Measurements from ENCODE around the gene SGCA.

SGCA gene

GRCh38 chr17:50204431-50204830 lies 38.6 kb downstream of the SGCA start:
- TF ChIP-seq CTCF (IDR thresholded peaks at IDR 0.05; ENCODE audit: insufficient read depth, low read length, missing control alignments) = no peak
- POLR2A ChIA-PET = interaction anchor here (1.2 to 44.9 kb wide), 7 partner anchors 12 to 88 kb away, joined by 5 to 2316 read pairs (median 44); partner anchors contain the start of gene TMEM92
- CTCF ChIA-PET = interaction anchor here (0.7 to 24.1 kb wide), 9 partner anchors 9 to 66 kb away, joined by 3 to 489 read pairs (median 4); partner anchors contain the start of gene TMEM92
- peak overlapping the region; percentile 21 for H3K4me3 ChIP-seq (ENCODE audit: low read depth, low read length)
- DNase-seq (ENCODE audit: low read depth, low spot score) = no peak

GRCh38 chr17:50205111-50205962 lies 39.5 kb downstream of the SGCA start:
- H3K4me3 ChIP-seq (ENCODE audit: low read depth, low read length) = peak overlapping the region; percentile 8; the same call in 1 of the 2 replicates
- POLR2A ChIA-PET = interaction anchor here (2.4 to 44.9 kb wide), 4 partner anchors 11 to 84 kb away, joined by 16 to 2316 read pairs (median 1124); partner anchors contain the start of gene TMEM92
- CTCF ChIA-PET = interaction anchor here (0.8 to 24.1 kb wide), 8 partner anchors 8 to 111 kb away, joined by 3 to 489 read pairs (median 4); partner anchors contain the start of gene TMEM92
- no peak for DNase-seq (ENCODE audit: low read depth, low spot score)
- TF ChIP-seq CTCF (IDR thresholded peaks at IDR 0.05; ENCODE audit: insufficient read depth, low read length, missing control alignments) = no peak

GRCh38 chr17:50205963-50206505 lies 40.2 kb downstream of the SGCA start:
- no peak for TF ChIP-seq CTCF (IDR thresholded peaks at IDR 0.05; ENCODE audit: insufficient read depth, low read length, missing control alignments)
- H3K4me3 ChIP-seq (ENCODE audit: low read depth, low read length) = no peak overlapping the region
- POLR2A ChIA-PET = interaction anchor here (6.9 to 44.9 kb wide), 3 partner anchors 10 to 59 kb away, joined by 831 to 2316 read pairs (median 1416); partner anchors contain the start of gene TMEM92
- DNase-seq (ENCODE audit: low read depth, low spot score) = no peak
- CTCF ChIA-PET = interaction anchor here (1.1 to 24.1 kb wide), 5 partner anchors 10 to 112 kb away, joined by 3 to 489 read pairs (median 5); partner anchors contain the start of gene TMEM92

GRCh38 chr17:50206604-50207293 lies 40.9 kb downstream of the SGCA start:
- DNase-seq (ENCODE audit: low read depth, low spot score) = no peak
- ChIA-PET CTCF (interaction anchor here (1.1 to 24.1 kb wide), 4 partner anchors 11 to 112 kb away, joined by 3 to 489 read pairs (median 6); partner anchors contain the start of gene TMEM92), POLR2A (interaction anchor here (1.5 to 44.9 kb wide), 4 partner anchors 9 to 59 kb away, joined by 3 to 2316 read pairs (median 714); partner anchors contain the start of gene TMEM92)
- no peak for TF ChIP-seq CTCF (IDR thresholded peaks at IDR 0.05; ENCODE audit: insufficient read depth, low read length, missing control alignments)
- peak overlapping the region; percentile 36 for H3K4me3 ChIP-seq (ENCODE audit: low read depth, low read length)

GRCh38 chr17:50207315-50207714 lies 41.5 kb downstream of the SGCA start:
- TF ChIP-seq CTCF (IDR thresholded peaks at IDR 0.05; ENCODE audit: insufficient read depth, low read length, missing control alignments) = no peak
- H3K4me3 ChIP-seq (ENCODE audit: low read depth, low read length) = no peak overlapping the region
- ChIA-PET POLR2A (interaction anchor here (1.5 to 44.9 kb wide), 4 partner anchors 9 to 58 kb away, joined by 3 to 2316 read pairs (median 714); partner anchors contain the start of gene TMEM92), CTCF (interaction anchor here (1.9 to 24.1 kb wide), 3 partner anchors 13 to 63 kb away, joined by 6 to 489 read pairs (median 6); partner anchors contain the start of gene TMEM92)
- DNase-seq (ENCODE audit: low read depth, low spot score) = no peak

Data from AG04449 (cell line).